PC-9 (cell line): Measurements from ENCODE around the gene COLEC11. TPM values are rescaled to one million over a fixed set of nuclear protein-coding genes. Genes with fewer than 3 reads are reported as not detected.

Experiments used
- BruUV-seq: library from RNA; stranded (reverse); fragments of 400-500 nt; replicated peaks from 2 replicates; lab custom pipeline; 2021; lab: Mats Ljungman, UMichigan
- CTCF ChIA-PET: fragments of 300-600 bp; sonication (Branson Sonifier 250); formaldehyde crosslinking; loops from one replicate; lab custom pipeline; 2022; ENCODE audit warnings: antibody characterized with exemption; lab: Charles Lee
- POLR2A ChIA-PET: fragments of 300-600 bp; sonication (Branson Sonifier 250); formaldehyde crosslinking; loops from one replicate; lab custom pipeline; 2022; ENCODE audit warnings: antibody characterized with exemption; ENCODE audit not compliant: unreplicated experiment; lab: Charles Lee
- DNase-seq, 2 experiments: peaks; one replicate each; pipeline versions ENCODE4 v3.0.0 to v3.0.0-alpha.2; 2015 to 2022; ENCODE audit warnings: mixed read lengths in 1 of 2
- H2AFZ ChIP-seq: fragments of 200-600 bp; sonication (generic); 2 replicates; pipeline ENCODE4 v1.8.1; 2017; ENCODE audit warnings: antibody characterized with exemption
- H3F3A ChIP-seq: fragments of 200-600 bp; sonication (generic); 2 replicates; pipeline ENCODE4 v1.8.1; 2017; ENCODE audit warnings: antibody characterized with exemption, mild to moderate bottlenecking, low read depth; ENCODE audit not compliant: insufficient read depth
- H3K27ac ChIP-seq: fragments of 200-600 bp; sonication (generic); 2 replicates; pipeline ENCODE4 v1.6.1; 2016; ENCODE audit warnings: mixed run types
- H3K27me3 ChIP-seq: fragments of 200-600 bp; sonication (generic); 2 replicates; pipeline ENCODE4 v1.6.1; 2016; ENCODE audit warnings: low read depth, mixed run types; ENCODE audit not compliant: insufficient read depth
- H3K36me3 ChIP-seq: fragments of 200-600 bp; sonication (generic); 2 replicates; pipeline ENCODE4 v1.6.1; 2016; ENCODE audit warnings: low read depth, mixed run types
- H3K4me1 ChIP-seq: fragments of 200-600 bp; sonication (generic); replicated peaks from 2 replicates; pipeline ENCODE4 v1.6.1; 2016; ENCODE audit warnings: mixed run types; ENCODE audit not compliant: insufficient read depth
- H3K4me2 ChIP-seq: fragments of 200-600 bp; sonication (generic); 2 replicates; pipeline ENCODE4 v1.6.1; 2017; ENCODE audit warnings: mixed run types
- H3K4me3 ChIP-seq: fragments of 200-600 bp; sonication (generic); 2 replicates; pipeline ENCODE4 v1.6.1; 2016; ENCODE audit warnings: mixed run types
- H3K79me2 ChIP-seq: fragments of 200-600 bp; sonication (generic); 2 replicates; pipeline ENCODE4 v1.6.1; 2017; ENCODE audit warnings: low read depth, mixed run types
- H3K9me2 ChIP-seq: fragments of 200-600 bp; sonication (generic); 2 replicates; pipeline ENCODE4 v1.8.1; 2017; ENCODE audit warnings: mild to moderate bottlenecking; ENCODE audit not compliant: insufficient read depth
- H3K9me3 ChIP-seq: fragments of 200-600 bp; sonication (generic); 2 replicates; pipeline ENCODE4 v1.8.1; 2016; ENCODE audit warnings: low read depth; ENCODE audit not compliant: insufficient read depth
- H4K20me1 ChIP-seq: fragments of 200-600 bp; sonication (generic); 2 replicates; pipeline ENCODE4 v1.8.1; 2017; ENCODE audit not compliant: insufficient read depth
- CTCF ChIP-seq: fragments of 200-600 bp; sonication (generic); conservative IDR thresholded peaks from 2 replicates; pipeline ENCODE4 v1.6.1; 2017; ENCODE audit warnings: mixed run types, antibody characterized with exemption, mild to moderate bottlenecking, moderate library complexity
- EZH2 ChIP-seq: fragments of 200-600 bp; sonication (generic); IDR thresholded peaks from 2 replicates; pipeline ENCODE4 v1.8.0; 2017; ENCODE audit warnings: antibody characterized with exemption, low read depth
- intact Hi-C: fragments of 100-400 bp; cut with micrococcal nuclease; formaldehyde crosslinking; loops from one replicate; pipeline ENCODE4 v1.10.0; 2022; ENCODE audit not compliant: unreplicated experiment
- total RNA-seq: library from RNA; stranded (reverse); gene quantifications from 2 replicates; pipeline ENCODE4 v1.2.3, GENCODE V29; 2021

COLEC11 gene
- total RNA-seq, 1 experiment from 2014 or later = 2.4 TPM

- TF ChIP-seq EZH2 = no peak
- TF ChIP-seq CTCF = no peak
- Histone ChIP-seq H3K36me3 (no peaks in the 10 kb centered on the region), H3K79me2 (no peaks in the 10 kb centered on the region), H3K4me3 (no peak overlapping the region), H3F3A (no peaks in the 10 kb centered on the region), H3K27ac (no peak overlapping the region), H3K9me2 (no peaks in the 10 kb centered on the region), H3K4me2 (no peak overlapping the region), H3K4me1 (no peaks in the 10 kb centered on the region), H2AFZ (no peak overlapping the region), H3K27me3 (no peaks in the 10 kb centered on the region), H4K20me1 (no peaks in the 10 kb centered on the region), H3K9me3 (no peaks in the 10 kb centered on the region)
- POLR2A ChIA-PET = no interaction called here
- DNase-seq = no peak
- CTCF ChIA-PET = no interaction called here
- intact Hi-C loops = no loop called here
- no TSS peak for BruUV-seq
Observed at GRCh38 chr2:3630631-3631030, 35.7 kb downstream of the COLEC11 start.

GRCh38 chr2:3631161-3631850 is 36.4 kb downstream of the COLEC11 start:
- Histone ChIP-seq H3K4me3 (no peak overlapping the region), H2AFZ (no peak overlapping the region), H3F3A (no peaks in the 10 kb centered on the region), H4K20me1 (no peaks in the 10 kb centered on the region), H3K27ac (no peak overlapping the region), H3K27me3 (no peaks in the 10 kb centered on the region), H3K36me3 (no peaks in the 10 kb centered on the region), H3K9me3 (no peaks in the 10 kb centered on the region), H3K79me2 (no peaks in the 10 kb centered on the region), H3K9me2 (no peaks in the 10 kb centered on the region), H3K4me1 (no peaks in the 10 kb centered on the region), H3K4me2 (no peak overlapping the region)
- CTCF ChIA-PET = no interaction called here
- no peak for DNase-seq
- BruUV-seq = no TSS peak
- POLR2A ChIA-PET = no interaction called here
- no peak for TF ChIP-seq CTCF
- no peak for TF ChIP-seq EZH2
- intact Hi-C loops = no loop called here

GRCh38 chr2:3631851-3632659 is 37.1 kb downstream of the COLEC11 start:
- intact Hi-C loops = no loop called here
- Histone ChIP-seq H4K20me1 (no peaks in the 10 kb centered on the region), H3K9me3 (no peaks in the 10 kb centered on the region), H3K79me2 (no peaks in the 10 kb centered on the region), H3K4me1 (no peaks in the 10 kb centered on the region), H3K9me2 (no peaks in the 10 kb centered on the region), H3K4me2 (no peak overlapping the region), H3F3A (no peaks in the 10 kb centered on the region), H3K27ac (no peak overlapping the region), H2AFZ (no peak overlapping the region), H3K36me3 (no peaks in the 10 kb centered on the region), H3K4me3 (no peak overlapping the region), H3K27me3 (no peaks in the 10 kb centered on the region)
- POLR2A ChIA-PET = no interaction called here
- CTCF ChIA-PET = no interaction called here
- BruUV-seq = no TSS peak
- DNase-seq = no peak
- TF ChIP-seq CTCF (no peak), EZH2 (no peak)
